Activated CD4-positive, alpha-beta T cell treated with anti-CD3 and anti-CD28 coated beads for 1 hour (primary cell): Measurements from ENCODE around the gene MYO1A.
"Not testable (repeated sequence)": the region's sequence is repeated elsewhere in the genome, so short reads cannot be mapped to it uniquely, and the experiment has no call there.

Experiments used
- DNase-seq: peaks from one replicate; pipeline ENCODE4 v3.0.0-alpha.2; 2020

Gene MYO1A

DNA sequence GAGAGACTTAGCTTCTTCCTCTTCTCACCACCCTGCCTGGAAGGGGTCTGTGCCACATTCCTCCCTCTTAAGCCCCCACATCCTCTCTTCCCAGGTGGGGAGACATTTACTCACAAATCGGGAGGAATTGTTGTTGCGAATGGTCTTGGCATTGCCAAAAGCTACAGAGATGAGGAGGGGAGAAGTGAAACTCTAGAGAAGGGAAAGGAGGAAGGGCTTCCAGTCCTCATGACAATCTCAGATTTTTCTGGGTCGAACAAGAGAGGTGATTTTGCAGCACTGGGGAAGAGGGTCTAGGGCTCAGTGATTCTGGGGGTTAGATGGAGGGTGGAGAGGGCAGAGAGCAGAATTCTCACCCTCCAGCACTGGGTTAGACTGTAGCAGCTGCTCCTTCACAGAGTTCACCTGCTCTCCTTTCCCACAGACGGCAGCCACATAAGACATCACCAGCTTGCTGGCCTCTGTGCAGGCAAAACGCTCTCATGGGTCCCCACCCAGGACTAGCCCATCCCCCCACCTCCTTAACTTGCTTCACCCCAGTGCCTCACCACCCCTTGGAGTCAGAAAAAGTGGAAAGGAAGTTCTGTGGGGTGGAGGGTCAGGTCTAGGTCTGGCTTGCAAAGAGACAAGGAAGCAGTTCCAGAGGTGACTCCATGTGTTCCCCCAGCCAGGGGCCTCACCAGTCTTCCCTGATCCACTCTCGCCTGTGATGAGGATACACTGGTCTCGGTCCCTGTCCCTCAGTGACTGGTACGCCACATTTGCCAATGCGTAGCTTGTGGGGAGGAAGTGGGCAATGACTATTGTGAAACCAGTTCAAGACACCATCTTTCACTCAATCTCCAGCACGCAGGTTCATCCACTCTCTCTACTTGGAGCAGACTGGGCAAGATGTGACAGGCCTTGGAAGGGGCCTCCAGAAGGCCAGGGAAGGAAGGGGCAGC lies 2.7 kb downstream of the MYO1A start:
- DNase-seq = no peak

DNA sequence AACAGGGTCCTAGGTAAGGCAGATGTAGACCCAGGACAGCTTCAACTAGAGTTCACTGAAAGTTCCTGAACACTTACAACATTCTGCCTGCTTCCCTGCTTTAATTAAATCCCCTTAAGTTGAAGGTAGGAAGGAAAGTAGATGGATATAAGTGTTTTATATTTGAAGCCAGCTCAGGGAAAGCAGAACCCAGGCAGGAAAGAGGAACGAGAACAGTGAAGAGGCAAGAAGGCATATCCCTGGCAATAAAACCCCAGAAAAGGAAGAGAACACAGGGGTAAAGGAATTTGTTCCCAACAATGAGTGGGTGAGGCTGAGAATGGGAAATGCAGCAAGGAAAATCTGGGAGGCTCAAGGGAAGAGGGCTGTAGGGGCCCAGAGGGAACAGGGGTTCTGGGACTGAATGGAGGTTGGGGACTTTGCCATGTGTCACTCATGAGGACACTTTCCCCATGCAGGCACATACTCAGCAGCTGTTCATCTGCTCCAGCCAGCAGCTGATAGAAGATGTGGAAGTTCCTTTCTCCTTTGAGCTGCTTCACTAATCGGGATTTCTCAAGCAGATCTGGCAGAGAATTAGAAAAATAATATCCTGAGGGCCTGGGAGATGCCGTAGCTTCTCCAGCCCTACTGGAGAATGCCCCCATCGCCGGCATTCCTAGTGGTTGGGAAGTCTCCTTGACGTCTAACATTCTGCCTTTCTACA lies 3.7 kb downstream of the MYO1A start:
- no peak for DNase-seq

DNA sequence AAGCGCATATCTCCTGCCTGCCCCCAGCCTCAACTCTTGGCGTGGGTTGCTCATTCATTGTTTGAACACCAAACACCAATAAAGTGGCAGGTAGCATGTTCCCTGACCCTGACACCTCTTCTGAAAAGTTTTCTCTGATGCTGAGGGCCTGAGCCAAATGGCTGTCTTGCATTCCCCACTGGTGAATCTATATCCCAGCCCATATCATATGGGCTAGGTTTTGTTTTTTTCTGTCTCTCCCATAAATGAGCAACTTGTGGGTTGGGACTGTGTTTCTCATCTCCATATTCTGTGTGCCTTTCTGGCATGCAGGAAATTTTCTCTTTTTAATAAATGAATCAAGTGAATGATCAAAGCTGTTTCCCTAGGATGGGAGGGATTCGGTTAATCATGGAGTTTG lies 5.0 kb downstream of the MYO1A start:
- DNase-seq = no peak

DNA sequence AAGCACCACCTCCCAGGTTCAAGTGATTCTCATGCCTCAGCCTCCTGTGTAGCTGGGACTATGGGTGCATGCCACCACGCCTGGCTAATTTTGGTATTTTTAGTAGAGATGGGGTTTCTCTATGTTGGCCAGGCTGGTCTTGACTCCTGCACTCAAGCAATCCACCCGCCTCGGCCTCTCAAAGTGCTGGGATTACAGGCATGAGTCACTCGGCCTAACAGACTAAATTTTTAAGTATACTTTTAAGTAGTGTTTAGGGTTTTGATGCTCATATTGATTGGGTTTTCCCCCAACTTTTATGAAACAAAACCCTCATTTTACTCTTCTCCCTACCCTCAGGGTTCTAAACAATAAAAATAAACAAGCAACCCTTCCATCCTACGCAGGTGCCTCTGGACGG lies 5.5 kb downstream of the MYO1A start:
- DNase-seq = no peak

DNA sequence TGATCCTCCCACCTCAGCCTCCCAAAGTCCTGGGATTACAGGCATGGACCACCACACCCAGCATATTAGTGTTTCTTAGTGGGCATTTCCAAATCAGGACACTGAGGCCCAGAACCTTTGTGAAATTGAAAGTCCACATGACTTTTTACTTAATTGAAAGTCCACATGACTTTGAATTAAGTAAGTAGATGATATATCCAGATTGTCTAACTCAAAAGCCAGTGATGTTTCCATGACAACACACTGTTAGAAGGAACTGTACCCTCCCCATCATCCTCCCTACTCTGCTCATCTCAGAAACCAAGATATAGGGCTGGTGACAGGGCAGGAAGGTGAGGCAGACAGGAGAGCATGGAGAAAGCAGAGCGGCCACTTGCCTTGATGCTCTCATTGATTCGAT lies 7.2 kb downstream of the MYO1A start:
- no peak for DNase-seq

DNA sequence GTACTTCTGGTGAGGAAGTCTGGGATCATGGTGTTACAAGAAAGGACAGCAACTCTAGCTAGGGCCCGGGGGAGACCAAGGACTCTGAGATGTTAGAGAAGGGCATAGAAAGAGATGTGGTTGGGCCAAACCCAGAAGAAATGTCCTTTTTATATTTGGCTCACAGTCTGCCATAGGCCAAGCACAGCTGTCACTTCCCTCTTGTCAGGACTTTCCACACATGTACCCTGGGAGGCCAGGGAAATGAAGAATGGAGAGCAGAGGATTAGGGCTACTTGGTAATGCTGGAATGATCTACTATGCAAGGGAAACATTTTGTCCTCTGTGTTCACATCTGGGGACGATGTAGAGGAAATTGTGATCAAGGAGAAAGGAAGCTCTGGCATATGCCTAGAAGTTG lies 9.2 kb downstream of the MYO1A start:
- DNase-seq = no peak

DNA sequence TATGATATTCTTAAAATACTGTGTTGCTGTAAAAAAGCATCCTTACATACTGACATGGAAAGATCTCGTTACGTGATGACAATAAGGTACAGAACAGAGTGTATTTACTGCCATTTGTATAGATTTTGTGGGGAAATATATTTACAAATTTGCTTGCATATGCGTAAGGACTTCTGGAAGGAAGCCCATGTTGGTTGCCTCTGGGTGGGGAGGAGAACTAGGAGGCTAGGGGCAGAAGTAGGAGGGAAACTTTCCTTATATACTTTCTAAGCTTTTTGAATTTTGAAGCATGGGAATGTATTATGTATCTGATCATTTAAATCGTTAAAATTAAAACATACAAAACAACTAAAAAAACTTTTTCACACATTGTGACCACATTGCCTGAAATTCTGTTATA lies 9.7 kb downstream of the MYO1A start:
- DNase-seq = no peak

DNA sequence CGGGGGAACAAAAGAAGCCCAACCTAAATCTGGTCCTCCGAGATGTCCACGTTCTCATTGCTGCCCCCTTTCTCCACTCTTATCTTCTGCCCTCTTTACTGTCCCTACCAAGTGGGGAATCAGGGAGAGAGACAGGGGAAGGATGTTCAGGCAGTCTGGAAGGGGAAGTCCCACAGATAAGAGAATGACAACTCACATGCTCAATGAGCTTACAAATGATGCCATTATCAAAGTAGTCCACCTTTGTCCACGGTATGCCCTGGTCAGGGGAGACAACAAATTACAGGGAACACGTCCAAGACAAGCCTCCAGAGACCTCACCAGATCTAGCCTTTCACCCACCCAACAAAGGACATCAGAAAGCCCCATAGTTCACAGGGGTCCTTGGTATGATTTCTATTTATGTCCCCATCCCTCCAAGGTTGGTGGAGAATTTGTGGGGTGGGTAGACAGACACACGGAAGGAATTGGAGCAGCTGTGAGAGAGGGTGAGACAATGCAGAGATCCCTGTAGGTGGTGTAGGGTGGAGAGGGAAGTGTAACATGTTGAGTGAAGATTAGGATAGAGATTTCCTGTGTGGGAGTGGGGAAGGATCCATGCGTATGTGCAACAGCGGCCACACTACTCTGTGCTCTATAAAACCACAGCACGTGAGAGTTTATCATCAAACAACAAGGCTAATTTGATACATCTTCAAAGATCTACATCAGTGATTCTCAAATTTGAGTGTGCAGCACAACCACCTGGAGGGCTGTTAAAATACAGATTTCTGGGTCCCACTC lies 10.7 kb downstream of the MYO1A start:
- DNase-seq = no peak

DNA sequence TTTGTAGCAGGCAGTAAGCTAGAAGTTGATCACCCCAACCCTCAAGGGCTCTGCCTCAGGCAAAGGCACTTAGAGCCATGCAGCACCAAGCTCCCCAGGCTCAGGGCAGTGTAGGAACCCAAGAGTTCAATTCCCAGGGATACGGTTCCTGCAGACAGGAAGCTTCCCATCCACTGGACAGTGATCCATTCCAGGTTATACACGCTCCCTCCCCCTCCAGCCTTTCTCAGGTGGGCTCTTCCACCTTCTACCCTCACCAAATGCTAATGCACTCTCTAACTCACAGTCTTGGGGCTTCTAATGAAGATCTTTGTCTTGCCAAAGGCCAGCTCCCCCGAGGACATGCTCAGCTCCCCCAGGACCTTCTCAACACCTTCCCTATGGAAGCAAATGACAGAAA lies 12.7 kb downstream of the MYO1A start:
- DNase-seq = no peak

DNA sequence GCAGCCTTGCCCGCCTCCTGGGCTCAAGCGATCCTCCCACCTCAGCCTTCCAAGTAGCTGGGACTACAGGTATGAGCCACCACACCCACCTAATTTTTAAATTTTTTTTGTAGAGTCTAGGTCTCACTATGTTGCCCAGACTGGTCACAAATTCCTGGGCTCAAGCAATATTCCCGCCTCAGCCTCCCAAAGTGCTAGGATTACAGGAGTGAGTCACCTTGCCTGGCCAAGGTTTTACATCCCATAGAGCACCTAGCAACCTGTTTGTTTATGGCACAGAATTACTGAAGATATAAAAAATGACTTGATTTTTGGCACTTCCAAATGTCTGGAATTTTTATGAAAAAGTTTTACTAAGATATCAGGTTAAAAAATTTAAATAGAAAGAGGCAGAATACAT lies 16.5 kb downstream of the MYO1A start:
- no peak for DNase-seq

DNA sequence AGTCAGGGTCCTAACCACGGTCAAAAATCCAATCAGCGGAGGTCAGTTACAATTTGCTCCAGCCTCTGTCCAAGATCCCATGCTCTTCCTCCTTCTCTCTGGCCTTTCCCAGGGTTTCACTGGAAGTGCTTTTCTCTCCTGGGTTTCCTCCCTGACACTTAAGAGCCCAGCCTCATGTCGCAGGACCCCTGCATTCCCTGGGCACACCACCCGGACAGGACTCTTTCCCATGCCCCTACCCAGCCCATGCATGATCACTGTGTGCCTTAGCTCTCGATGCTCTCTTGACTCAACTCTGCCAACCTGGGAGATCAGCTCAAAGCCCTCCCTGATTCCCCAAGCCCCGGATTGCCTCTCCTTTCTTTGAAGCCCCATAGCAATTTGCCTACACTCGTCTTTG lies 18.1 kb downstream of the MYO1A start:
- no peak for DNase-seq

DNA sequence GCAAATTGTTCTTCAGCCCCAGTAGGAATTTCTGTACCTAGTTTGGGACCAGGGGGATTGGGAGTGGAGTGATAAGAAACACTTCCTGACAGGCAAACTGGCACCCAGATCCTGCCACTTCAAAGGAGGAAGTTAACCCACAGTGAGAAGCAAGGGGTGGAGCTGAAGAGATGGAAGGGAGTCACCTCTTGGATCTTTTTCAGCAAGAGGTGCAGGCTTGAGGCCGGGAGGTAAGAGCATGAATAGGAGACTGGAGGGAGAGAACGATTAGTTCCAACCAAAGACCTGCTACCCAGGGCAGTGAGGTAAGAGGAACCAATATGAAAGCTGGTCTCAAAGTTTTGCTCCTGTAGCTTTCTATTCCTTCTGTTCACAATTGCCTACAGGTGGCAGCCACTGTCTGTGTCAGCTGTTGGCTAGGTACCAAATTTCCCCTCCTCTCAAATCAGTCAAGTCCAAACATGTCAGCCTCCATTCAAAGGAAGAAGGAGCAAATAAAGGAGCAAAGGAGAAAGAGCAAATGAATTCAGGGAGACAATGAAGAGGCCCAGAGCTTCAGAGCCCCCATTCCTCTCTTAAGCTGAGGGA lies 18.7 kb downstream of the MYO1A start:
- no peak for DNase-seq

DNA sequence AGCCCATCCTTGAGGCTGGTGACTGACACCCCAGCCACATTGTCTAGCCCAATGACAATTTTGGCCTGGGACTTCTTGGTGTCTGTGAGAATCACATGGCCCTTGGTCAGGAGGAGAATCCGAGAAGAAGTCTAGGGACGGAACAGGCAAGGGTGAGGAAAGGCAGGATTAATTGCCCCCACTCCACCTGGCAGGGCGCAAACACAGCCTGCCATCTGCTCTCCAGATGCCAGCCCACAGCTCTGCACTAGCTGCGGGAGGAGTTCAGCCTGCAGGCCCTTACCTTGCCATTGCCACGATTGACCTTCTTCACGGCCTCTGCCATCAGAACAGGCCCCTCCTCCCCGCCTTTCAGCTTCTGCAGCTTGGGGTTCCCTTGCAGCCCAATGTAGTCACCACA lies 20.5 kb downstream of the MYO1A start:
- no peak for DNase-seq

DNA sequence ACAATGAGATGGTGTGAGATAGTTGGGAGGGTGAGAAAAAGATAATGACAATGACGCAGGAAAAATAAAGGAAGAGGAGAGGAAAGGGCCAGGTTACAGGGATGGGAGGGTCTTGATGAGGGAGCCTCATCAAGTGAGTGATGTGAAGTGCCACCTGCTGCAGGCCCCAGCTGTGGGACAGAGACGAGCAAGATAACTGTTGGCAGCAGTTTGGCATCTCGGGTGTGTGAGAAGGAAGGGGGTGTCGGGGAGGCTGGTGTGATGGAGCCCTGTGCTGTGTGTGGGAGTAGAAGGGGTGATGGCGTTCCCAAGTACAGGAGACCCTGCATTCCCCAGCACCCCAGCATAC lies 22.1 kb downstream of the MYO1A start:
- DNase-seq = no peak

DNA sequence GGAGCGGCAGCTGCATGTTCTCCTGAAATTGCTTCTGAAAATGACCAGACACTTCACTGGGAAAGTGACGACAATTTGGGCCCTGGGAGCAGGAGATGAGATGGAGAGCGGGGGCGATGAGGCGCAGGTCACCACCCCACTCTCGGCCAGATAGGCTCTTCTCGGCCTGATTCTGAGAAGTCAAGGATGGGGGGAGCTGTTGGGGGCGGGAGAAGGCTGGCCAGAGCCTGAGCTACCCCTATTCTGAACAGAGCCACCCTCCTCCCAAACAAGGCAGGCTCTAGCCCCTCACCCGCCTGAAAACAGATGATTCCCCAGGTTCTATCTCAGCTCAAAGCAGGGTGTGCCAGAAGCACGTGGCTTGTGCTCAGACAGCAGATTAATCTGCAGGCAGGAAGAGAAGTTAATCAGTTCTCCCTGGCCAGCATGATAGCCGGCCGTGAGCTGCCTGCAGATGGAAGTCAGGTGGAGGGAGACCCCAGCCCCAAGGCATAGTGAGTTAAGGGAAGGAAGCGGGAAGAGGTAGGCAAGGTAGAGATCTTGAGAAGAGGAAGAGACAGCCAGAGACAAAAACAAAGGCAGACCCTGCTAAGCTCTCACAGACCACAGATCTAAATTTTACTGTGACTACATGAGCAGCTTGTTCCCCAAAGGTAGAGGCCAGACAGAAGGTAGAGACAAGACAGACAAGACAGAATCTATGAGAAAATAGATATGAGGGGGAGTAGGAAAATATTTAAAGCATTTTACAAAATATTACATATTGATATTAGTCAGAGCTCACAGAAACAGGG lies 22.7 kb downstream of the MYO1A start:
- no peak for DNase-seq

DNA sequence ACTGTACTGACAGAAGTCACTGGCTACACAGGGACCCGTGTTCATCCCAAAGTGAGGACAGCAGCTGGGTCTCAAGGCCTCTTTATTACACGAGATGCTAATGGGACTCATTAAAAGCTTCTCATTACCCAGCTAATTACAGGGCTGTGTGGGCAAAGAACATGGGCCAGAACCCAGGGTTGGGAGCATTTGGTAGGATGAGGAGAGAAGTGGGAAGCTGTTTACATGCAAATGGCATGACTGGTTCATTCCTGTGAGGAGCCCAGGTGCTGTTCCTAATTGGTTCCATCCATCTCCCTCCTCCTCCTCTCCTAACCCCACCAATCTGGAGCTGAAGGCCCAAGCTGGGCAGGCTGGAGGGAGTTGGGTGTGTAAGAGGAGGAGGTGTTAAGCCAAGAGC lies 24.7 kb downstream of the MYO1A start:
- DNase-seq = no peak

DNA sequence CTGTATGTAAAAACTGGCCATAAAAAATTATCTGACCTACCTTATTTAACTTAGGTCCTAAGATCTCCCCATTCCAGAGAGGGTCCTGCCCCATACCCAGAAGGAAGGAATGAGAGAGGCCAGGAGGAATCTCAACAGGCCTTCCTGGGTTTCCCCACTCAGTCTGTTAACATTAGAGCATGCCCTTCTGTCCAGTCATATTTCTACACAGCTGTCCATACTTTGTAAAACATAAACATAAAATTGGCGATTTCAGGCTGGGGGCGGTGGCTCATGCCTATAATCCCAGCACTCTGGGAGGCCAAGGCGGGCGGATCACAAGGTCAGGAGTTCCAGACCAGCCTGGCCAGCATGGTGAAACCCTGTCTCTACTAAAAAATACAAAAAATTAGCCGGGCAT lies 27.6 kb downstream of the MYO1A start:
- not testable (repeated sequence) for DNase-seq

DNA sequence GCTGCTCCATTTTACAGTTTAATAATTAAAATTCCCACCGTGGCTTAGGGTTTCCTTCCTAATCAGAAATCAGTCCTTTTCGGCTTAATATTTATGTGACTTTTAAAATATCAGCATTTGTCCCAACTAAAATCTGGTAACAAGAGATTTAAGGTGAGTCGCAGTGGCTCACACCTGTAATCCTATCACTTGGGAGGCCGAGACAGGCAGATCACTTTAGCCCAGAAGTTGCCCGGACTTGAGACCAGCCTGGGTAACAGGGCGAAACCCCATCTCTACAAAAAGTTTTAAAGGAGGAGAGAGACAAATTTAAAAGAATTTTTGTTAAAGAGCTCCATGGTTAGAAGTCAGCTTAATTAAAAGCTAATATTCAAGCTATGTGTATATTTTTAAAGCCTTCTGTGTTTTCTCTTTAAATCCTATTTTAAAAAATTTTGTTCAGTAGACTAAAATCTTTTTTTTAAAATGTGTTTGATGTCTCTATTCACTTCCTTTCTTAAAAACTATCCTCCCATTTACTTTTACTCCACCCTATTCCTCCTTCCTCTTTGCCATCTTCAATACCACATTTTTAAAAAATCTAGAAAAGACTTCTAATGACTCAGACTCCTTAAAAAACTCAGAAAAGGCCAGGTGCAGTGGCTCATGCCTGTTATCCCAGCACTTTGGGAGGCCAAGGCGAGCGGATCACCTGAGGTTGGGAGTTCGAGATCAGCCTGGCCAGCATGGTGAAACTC lies 29.8 kb downstream of the MYO1A start:
- no peak for DNase-seq

DNA sequence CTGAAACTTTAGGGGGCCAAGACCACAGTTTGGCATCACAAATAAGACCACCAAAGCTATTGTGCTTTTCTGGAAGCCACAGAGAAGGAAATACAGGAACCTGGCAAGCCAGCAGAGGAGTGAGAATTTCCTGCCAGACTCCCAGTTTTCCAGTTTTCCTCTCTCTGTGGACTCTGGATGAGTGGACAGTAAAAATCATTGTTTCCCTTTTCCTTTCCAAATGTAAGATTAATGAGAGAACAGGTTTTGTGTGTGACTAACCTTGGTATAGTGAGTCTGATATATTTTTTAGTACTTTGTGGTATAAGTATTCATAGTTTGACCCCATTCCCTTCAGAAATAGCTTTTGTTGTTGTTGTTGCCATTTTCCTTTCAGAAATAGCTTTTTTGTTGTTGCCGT lies 31.0 kb downstream of the MYO1A start:
- no peak for DNase-seq

DNA sequence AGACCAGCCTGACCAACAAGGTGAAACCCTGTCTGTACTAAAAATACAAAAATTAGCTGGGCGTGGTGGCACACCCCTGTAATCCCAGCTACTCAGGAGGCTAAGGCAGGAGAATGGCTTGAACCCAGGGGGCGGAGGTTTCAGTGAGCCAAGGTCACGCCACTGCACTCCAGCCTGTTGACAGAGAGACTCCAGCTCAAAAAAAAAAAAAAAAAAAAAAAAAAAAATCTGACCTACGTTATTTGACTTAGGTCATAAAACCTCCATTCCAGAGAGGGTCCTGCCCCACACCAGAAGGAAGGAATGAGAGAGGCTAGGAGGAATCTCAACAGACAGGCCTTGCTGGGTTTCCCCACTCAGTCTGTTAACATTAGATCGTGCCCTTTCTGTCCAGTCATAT lies 31.6 kb downstream of the MYO1A start:
- DNase-seq = not testable (repeated sequence)

DNA sequence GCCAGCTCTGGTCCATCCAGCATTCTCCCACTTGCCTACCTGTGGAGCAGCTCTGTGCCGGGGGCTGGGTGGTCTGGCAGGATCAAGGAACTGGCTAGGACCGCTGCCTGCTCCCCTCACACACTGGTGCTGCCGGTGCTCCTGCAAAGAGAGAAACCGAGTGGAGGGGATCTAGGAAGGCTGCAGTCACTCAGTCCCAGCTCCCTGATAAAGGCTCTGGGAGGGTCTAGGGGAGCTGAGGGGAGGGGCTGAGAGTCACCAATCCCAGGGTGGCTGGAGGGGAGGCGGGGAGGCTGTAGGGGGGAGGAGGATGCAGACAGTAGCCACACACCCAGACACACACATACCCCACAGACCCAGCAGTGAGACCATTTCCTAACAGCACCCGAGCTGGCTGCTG lies 33.6 kb downstream of the MYO1A start, which contains the start of gene TAC3:
Gene TAC3, minus strand, starts transcription at position 182 of the 400 bp plus-strand sequence. CDS start 732 bp downstream, outside the sequence.
- DNase-seq = no peak
